ENCODE measurements around the gene CNTN4. TPM values are rescaled to one million over a fixed set of nuclear protein-coding genes. Genes with fewer than 3 reads are reported as not detected.

CNTN4 gene
- total RNA-seq, 1 donor = under 0.01 TPM

DNA sequence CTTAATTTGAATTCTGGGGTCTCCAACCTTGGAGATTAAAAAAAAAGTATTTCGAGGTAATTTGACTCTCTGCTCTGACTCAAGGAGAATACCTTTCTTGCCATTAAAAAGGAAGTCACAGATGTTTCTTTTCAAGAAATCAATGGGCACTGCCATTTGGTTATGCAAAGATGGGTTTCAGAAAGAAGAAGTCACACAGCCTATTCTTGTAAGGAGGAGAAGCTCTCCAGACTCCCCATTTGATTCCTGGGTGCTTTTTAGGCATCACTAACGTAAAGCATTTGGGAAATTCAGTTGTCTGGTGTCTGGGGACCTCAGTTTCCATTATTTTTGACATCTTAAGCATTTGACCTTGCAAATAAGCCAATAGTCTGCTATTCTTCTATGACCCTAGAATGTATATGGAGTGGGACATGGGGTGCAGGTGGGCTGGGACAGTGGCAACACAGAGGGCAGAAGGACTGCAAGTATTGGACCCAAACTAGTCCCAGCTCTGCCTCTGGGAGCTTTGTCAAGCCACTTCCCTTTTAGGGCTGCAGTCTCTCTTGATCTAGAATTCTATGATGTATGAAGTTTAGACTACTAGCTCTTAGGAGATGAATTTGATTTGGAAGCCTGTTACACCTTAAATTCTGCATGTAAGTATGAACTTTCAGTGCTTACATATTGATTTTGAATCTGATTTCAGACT, 983.7 kb downstream of the CNTN4 start:
- Histone ChIP-seq H3K9me3 (ENCODE audit: low read depth, low read length) (no peaks in the 10 kb centered on the region), H3K4me2 (ENCODE audit: insufficient read depth, low read length) (no peak overlapping the region), H4K20me1 (ENCODE audit: insufficient read depth, low read length) (no peaks in the 10 kb centered on the region), H3K27me3 (ENCODE audit: insufficient read depth, low read length) (no peaks in the 10 kb centered on the region), H3K4me3 (ENCODE audit: insufficient read depth, low read length) (no peak overlapping the region), H3K4me1 (ENCODE audit: insufficient read depth, low read length) (no peaks in the 10 kb centered on the region), H3K79me2 (ENCODE audit: insufficient read depth, low read length) (no peaks in the 10 kb centered on the region), H3K36me3 (ENCODE audit: insufficient read depth, low read length) (no peaks in the 10 kb centered on the region), H3K27ac (ENCODE audit: low read depth, low read length) (no peak overlapping the region), H2AFZ (ENCODE audit: low read length) (no peak overlapping the region)
- TF ChIP-seq, protein P1, sequence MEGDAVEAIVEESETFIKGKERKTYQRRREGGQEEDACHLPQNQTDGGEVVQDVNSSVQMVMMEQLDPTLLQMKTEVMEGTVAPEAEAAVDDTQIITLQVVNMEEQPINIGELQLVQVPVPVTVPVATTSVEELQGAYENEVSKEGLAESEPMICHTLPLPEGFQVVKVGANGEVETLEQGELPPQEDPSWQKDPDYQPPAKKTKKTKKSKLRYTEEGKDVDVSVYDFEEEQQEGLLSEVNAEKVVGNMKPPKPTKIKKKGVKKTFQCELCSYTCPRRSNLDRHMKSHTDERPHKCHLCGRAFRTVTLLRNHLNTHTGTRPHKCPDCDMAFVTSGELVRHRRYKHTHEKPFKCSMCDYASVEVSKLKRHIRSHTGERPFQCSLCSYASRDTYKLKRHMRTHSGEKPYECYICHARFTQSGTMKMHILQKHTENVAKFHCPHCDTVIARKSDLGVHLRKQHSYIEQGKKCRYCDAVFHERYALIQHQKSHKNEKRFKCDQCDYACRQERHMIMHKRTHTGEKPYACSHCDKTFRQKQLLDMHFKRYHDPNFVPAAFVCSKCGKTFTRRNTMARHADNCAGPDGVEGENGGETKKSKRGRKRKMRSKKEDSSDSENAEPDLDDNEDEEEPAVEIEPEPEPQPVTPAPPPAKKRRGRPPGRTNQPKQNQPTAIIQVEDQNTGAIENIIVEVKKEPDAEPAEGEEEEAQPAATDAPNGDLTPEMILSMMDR (IDR thresholded peaks at IDR 0.05; ENCODE audit: extremely low read depth, low read depth, low read length) = no peak
- no peak for DNase-seq (ENCODE audit: insufficient read length, low spot score, missing footprints)

DNA sequence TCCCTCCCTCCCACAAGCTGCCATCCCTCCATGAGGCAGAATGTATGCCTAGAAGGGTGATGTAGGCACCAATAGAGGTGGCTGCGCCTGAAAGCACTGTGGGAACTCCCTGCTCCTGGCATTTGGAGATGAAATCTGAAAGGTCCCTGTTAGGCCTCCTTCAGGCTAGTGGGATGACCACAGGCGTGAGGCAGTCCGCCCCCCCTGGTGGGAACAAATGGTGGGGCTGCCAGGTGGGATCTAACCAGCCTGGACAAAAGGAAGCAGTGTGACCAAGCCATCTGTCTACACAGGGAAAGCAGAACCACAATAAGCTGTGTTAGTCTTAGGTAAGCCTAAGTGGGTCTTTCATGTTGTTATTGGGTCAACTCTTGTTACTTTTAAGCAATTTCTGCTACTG, 986.2 kb downstream of the CNTN4 start:
- Histone ChIP-seq H3K27me3 (ENCODE audit: insufficient read depth, low read length) (no peaks in the 10 kb centered on the region), H3K4me2 (ENCODE audit: insufficient read depth, low read length) (no peak overlapping the region), H3K9me3 (ENCODE audit: low read depth, low read length) (no peaks in the 10 kb centered on the region), H2AFZ (ENCODE audit: low read length) (no peak overlapping the region), H4K20me1 (ENCODE audit: insufficient read depth, low read length) (no peaks in the 10 kb centered on the region), H3K27ac (ENCODE audit: low read depth, low read length) (no peak overlapping the region), H3K4me1 (ENCODE audit: insufficient read depth, low read length) (no peaks in the 10 kb centered on the region), H3K4me3 (ENCODE audit: insufficient read depth, low read length) (no peak overlapping the region), H3K36me3 (ENCODE audit: insufficient read depth, low read length) (no peaks in the 10 kb centered on the region), H3K79me2 (ENCODE audit: insufficient read depth, low read length) (no peaks in the 10 kb centered on the region)
- TF ChIP-seq, protein P1 (IDR thresholded peaks at IDR 0.05; ENCODE audit: extremely low read depth, low read depth, low read length) = no peak
- DNase-seq (ENCODE audit: insufficient read length, low spot score, missing footprints) = no peak

DNA sequence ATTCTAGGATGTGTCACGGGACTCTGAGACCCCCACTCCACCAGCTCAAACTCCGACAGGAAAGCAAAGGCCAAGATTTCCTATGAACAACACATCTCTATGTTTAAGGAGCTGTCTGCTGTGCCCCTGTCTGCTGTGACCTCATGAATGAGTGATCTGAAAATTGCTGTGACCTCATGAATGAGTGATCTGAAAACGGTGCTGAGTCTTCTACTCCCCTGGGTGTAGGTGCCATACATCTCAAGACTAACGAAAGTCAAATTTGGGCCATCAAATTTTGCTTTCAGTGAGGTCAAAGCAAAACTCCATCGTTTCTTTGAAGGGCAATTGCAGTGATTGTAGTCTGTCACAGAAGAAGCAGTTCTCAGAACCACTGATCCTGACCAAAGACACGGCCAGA, 987.1 kb downstream of the CNTN4 start:
- Histone ChIP-seq H4K20me1 (ENCODE audit: insufficient read depth, low read length) (no peaks in the 10 kb centered on the region), H3K4me2 (ENCODE audit: insufficient read depth, low read length) (no peak overlapping the region), H3K27me3 (ENCODE audit: insufficient read depth, low read length) (no peaks in the 10 kb centered on the region), H3K27ac (ENCODE audit: low read depth, low read length) (no peak overlapping the region), H3K36me3 (ENCODE audit: insufficient read depth, low read length) (no peaks in the 10 kb centered on the region), H3K9me3 (ENCODE audit: low read depth, low read length) (no peaks in the 10 kb centered on the region), H3K79me2 (ENCODE audit: insufficient read depth, low read length) (no peaks in the 10 kb centered on the region), H3K4me3 (ENCODE audit: insufficient read depth, low read length) (no peak overlapping the region), H3K4me1 (ENCODE audit: insufficient read depth, low read length) (no peaks in the 10 kb centered on the region), H2AFZ (ENCODE audit: low read length) (no peak overlapping the region)
- TF ChIP-seq, protein P1 (IDR thresholded peaks at IDR 0.05; ENCODE audit: extremely low read depth, low read depth, low read length) = no peak
- DNase-seq (ENCODE audit: insufficient read length, low spot score, missing footprints) = no peak

DNA sequence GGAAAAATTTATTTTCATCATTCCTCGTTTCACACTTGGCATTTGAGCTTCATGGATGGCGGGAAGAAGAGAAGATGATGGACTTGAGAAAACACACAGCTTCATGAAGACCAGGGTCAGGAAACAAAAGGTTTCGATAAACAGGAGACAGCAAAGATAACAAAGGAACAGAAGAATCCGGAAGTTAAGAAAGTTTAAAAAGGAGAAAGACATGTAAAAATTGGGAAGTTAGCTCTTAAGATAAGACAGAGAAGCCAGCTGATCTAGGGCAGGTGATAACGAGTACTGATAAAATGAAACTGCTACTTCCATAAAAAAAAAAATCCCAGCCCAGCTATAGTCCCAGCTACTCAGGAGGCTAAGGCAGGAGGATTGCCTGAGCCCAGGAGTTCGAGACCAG, 987.6 kb downstream of the CNTN4 start:
- TF ChIP-seq, protein P1 (IDR thresholded peaks at IDR 0.05; ENCODE audit: extremely low read depth, low read depth, low read length) = no peak
- Histone ChIP-seq H3K4me1 (ENCODE audit: insufficient read depth, low read length) (no peaks in the 10 kb centered on the region), H3K36me3 (ENCODE audit: insufficient read depth, low read length) (no peaks in the 10 kb centered on the region)

More for the DNA sequence above, 987.6 kb downstream of the CNTN4 start:
- Histone ChIP-seq H2AFZ (ENCODE audit: low read length) (no peak overlapping the region), H3K79me2 (ENCODE audit: insufficient read depth, low read length) (no peaks in the 10 kb centered on the region), H3K9me3 (ENCODE audit: low read depth, low read length) (no peaks in the 10 kb centered on the region), H3K27me3 (ENCODE audit: insufficient read depth, low read length) (no peaks in the 10 kb centered on the region), H3K4me3 (ENCODE audit: insufficient read depth, low read length) (no peak overlapping the region), H4K20me1 (ENCODE audit: insufficient read depth, low read length) (no peaks in the 10 kb centered on the region), H3K4me2 (ENCODE audit: insufficient read depth, low read length) (no peak overlapping the region), H3K27ac (ENCODE audit: low read depth, low read length) (no peak overlapping the region)
- no peak for DNase-seq (ENCODE audit: insufficient read length, low spot score, missing footprints)

All from osteoblast (primary cell).